Measurements from ENCODE around the gene WDR70. TPM values are rescaled to one million over a fixed set of nuclear protein-coding genes. Genes with fewer than 3 reads are reported as not detected.

The WDR70 gene
- total and polyA plus RNA-seq, 2 of the 8 experiments (the other 6 are each of a cell fraction or from before 2014, with no cell fraction given), result 10.6 to 37.4 TPM

DNA sequence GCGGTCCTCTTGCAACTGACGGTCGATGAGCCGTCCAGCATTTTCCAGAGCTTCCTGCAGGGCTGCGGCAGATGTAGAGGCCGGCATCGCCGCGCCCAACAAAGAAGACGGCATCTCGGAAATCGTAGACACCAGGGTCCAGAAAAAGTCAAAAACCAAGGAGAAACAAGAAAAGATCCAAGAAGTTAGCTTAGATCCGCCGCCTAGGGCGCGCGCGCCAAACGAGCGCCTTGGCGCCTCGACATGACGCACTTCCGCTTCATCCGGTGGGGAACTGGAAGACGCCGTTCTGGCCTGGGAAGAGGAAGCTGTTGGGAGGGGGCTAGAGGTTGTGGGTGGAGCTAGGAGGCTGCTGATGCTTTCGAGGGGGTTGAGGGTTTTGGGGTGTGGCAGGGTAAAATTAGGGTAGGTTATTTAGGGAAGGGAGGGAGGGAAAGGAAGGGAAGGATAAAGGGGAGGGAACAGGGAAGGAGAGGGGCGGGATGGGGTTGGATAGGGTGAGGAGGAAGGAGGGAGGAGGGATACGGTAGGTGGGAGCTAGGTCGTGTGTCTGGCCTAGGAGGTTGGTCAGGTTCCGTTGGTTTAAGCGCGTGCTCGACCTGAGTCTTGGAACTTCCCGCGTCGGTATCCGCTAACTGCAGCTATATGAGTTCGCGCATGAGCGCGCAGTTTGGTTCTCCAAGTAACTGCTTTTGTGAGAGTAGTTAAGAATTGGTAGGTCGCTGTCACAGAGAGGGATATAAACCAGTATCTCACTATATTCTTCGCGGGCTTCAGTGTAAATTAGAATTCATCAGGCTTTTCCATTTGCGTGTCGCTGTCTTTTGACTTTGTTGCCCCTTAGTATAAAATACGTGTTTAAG is 8.0 kb upstream of the WDR70 start, which contains the start of gene NUP155 (continued):
- TF ChIP-seq, protein P1, sequence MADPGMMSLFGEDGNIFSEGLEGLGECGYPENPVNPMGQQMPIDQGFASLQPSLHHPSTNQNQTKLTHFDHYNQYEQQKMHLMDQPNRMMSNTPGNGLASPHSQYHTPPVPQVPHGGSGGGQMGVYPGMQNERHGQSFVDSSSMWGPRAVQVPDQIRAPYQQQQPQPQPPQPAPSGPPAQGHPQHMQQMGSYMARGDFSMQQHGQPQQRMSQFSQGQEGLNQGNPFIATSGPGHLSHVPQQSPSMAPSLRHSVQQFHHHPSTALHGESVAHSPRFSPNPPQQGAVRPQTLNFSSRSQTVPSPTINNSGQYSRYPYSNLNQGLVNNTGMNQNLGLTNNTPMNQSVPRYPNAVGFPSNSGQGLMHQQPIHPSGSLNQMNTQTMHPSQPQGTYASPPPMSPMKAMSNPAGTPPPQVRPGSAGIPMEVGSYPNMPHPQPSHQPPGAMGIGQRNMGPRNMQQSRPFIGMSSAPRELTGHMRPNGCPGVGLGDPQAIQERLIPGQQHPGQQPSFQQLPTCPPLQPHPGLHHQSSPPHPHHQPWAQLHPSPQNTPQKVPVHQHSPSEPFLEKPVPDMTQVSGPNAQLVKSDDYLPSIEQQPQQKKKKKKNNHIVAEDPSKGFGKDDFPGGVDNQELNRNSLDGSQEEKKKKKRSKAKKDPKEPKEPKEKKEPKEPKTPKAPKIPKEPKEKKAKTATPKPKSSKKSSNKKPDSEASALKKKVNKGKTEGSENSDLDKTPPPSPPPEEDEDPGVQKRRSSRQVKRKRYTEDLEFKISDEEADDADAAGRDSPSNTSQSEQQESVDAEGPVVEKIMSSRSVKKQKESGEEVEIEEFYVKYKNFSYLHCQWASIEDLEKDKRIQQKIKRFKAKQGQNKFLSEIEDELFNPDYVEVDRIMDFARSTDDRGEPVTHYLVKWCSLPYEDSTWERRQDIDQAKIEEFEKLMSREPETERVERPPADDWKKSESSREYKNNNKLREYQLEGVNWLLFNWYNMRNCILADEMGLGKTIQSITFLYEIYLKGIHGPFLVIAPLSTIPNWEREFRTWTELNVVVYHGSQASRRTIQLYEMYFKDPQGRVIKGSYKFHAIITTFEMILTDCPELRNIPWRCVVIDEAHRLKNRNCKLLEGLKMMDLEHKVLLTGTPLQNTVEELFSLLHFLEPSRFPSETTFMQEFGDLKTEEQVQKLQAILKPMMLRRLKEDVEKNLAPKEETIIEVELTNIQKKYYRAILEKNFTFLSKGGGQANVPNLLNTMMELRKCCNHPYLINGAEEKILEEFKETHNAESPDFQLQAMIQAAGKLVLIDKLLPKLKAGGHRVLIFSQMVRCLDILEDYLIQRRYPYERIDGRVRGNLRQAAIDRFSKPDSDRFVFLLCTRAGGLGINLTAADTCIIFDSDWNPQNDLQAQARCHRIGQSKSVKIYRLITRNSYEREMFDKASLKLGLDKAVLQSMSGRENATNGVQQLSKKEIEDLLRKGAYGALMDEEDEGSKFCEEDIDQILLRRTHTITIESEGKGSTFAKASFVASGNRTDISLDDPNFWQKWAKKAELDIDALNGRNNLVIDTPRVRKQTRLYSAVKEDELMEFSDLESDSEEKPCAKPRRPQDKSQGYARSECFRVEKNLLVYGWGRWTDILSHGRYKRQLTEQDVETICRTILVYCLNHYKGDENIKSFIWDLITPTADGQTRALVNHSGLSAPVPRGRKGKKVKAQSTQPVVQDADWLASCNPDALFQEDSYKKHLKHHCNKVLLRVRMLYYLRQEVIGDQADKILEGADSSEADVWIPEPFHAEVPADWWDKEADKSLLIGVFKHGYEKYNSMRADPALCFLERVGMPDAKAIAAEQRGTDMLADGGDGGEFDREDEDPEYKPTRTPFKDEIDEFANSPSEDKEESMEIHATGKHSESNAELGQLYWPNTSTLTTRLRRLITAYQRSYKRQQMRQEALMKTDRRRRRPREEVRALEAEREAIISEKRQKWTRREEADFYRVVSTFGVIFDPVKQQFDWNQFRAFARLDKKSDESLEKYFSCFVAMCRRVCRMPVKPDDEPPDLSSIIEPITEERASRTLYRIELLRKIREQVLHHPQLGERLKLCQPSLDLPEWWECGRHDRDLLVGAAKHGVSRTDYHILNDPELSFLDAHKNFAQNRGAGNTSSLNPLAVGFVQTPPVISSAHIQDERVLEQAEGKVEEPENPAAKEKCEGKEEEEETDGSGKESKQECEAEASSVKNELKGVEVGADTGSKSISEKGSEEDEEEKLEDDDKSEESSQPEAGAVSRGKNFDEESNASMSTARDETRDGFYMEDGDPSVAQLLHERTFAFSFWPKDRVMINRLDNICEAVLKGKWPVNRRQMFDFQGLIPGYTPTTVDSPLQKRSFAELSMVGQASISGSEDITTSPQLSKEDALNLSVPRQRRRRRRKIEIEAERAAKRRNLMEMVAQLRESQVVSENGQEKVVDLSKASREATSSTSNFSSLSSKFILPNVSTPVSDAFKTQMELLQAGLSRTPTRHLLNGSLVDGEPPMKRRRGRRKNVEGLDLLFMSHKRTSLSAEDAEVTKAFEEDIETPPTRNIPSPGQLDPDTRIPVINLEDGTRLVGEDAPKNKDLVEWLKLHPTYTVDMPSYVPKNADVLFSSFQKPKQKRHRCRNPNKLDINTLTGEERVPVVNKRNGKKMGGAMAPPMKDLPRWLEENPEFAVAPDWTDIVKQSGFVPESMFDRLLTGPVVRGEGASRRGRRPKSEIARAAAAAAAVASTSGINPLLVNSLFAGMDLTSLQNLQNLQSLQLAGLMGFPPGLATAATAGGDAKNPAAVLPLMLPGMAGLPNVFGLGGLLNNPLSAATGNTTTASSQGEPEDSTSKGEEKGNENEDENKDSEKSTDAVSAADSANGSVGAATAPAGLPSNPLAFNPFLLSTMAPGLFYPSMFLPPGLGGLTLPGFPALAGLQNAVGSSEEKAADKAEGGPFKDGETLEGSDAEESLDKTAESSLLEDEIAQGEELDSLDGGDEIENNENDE (IDR thresholded peaks at IDR 0.05; ENCODE audit: insufficient replicate concordance, low read length), result peak; percentile 85
- no peak for TF ChIP-seq RXRA (IDR thresholded peaks at IDR 0.05; ENCODE audit: insufficient read depth, low read depth, low read length)
- TF ChIP-seq SP1 (IDR thresholded peaks at IDR 0.05; ENCODE audit: low read depth, low read length), result peak; percentile 76; the same call in 1 of the 2 replicates
- peak; percentile 83; the same call in 1 of the 2 replicates for TF ChIP-seq EGR1 (IDR thresholded peaks at IDR 0.05; ENCODE audit: borderline replicate concordance, low read depth, low read length)
- peak; percentile 78 for TF ChIP-seq SRF (IDR thresholded peaks at IDR 0.05; ENCODE audit: low read depth, low read length)
- TF ChIP-seq POLR2A (IDR thresholded peaks at IDR 0.05; ENCODE audit: control extremely low read depth in 1 of 2, low read depth in 2 of 2, low read length in 2 of 2), result peak in 1 of 2 experiments; percentile 92; a peak in 2 of 3 replicates
- TF ChIP-seq NRF1 (IDR thresholded peaks at IDR 0.05; ENCODE audit: low read depth, low read length), result no peak
- peak; percentile 30 for TF ChIP-seq SAP30 (IDR thresholded peaks at IDR 0.05; ENCODE audit: insufficient read depth, insufficient replicate concordance, low read length)
- TF ChIP-seq GABPA (IDR thresholded peaks at IDR 0.05; ENCODE audit: borderline replicate concordance, insufficient read depth, low read length), result peak; percentile 86; the same call in 1 of the 2 replicates
